NCI-H2171 treated with DMSO at 0.1 percent for 48 hours (cell line): Measurements from ENCODE around the gene ARVCF.

ENCODE experiments used
- DNase-seq: peaks from one replicate; lab custom pipeline; 2025; lab: John Stamatoyannopoulos, UW

The ARVCF gene

GRCh38 chr22:19986410-19987341, 29.9 kb downstream of the ARVCF start:
- DNase-seq, result peak; percentile 66

- DNase-seq, result no peak
These were observed 30.6 kb downstream of the ARVCF start for GRCh38 chr22:19986011-19986409.

- peak; percentile 17 for DNase-seq
These were observed 31.5 kb downstream of the ARVCF start for GRCh38 chr22:19984851-19985811.

- peak; percentile 73 for DNase-seq
These were observed 32.3 kb downstream of the ARVCF start for GRCh38 chr22:19984201-19984753.

DNA sequence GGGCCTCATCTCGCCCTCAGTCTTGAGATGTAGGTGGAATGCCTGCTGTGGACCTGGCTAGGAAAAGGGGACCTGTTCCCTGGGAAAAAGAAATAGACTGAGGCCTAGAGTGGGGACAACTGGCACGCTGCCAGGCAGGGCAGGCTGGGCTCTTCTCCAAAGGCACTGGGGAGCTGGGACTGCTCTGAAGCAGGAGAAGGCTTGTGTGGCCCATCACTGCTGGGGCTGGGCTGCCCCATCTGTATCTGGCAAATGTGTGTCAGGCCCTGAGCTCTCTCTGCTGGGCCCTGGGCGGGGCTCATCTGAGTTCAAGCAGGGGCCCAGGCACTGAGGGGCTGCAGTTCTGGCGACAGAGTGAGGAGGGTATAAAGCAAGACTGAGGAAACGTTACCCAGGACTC, 32.9 kb downstream of the ARVCF start:
- DNase-seq, result peak; percentile 36

GRCh38 chr22:19982991-19983578, 33.5 kb downstream of the ARVCF start:
- DNase-seq, result no peak

DNA sequence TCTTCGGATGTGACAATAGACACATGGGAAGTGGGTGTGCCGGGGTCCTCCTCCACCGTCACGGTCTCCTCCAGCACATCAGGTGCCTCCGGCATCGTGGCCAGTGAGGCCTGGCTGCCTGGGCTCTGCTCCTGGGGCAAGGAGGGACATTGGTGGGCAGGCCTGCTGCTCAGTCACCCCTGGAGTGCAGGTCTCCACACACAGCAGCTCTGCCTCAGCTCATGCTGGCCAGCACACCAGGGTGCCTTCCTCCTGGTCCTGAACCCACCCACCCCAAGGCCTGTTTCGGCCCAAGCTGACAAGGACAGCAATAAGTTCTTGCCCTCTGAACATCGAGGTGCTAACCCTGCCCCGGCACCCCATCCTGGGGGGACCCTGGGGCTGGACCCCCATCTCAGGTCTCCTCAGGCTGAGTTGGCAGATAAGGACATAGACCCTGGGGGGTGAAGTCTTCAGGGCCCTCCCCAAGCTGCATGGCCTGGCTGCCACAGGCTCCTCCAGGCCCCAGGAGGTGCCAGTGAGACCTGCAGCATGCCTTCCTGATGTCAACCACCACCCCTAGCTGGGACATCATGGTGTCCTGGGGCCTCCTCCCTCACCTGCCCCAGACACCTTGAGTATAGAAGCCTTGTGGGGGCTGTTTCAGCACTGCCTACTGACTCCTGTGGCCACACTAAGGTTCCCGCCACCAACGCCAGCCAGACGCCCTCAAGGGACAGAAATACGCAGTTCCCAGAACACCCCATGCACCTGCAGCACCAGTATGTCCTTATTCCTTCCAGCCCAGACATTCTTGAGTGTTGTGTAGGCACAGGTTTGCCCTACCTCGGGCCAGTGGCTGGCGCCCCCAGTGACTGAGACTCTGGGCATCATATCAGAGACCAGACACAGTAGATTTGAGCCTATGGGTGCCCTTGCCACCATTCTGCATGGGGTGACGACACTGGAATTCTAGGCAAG, 34.4 kb downstream of the ARVCF start:
- no peak for DNase-seq

GRCh38 chr22:19981171-19981960, 35.3 kb downstream of the ARVCF start:
- no peak for DNase-seq

- DNase-seq, result no peak
These were observed 35.9 kb downstream of the ARVCF start for GRCh38 chr22:19980766-19981165.

- no peak for DNase-seq
These were observed 36.7 kb downstream of the ARVCF start for GRCh38 chr22:19979712-19980493.

- no peak for DNase-seq
These were observed 37.9 kb downstream of the ARVCF start for GRCh38 chr22:19978748-19979147.

DNA sequence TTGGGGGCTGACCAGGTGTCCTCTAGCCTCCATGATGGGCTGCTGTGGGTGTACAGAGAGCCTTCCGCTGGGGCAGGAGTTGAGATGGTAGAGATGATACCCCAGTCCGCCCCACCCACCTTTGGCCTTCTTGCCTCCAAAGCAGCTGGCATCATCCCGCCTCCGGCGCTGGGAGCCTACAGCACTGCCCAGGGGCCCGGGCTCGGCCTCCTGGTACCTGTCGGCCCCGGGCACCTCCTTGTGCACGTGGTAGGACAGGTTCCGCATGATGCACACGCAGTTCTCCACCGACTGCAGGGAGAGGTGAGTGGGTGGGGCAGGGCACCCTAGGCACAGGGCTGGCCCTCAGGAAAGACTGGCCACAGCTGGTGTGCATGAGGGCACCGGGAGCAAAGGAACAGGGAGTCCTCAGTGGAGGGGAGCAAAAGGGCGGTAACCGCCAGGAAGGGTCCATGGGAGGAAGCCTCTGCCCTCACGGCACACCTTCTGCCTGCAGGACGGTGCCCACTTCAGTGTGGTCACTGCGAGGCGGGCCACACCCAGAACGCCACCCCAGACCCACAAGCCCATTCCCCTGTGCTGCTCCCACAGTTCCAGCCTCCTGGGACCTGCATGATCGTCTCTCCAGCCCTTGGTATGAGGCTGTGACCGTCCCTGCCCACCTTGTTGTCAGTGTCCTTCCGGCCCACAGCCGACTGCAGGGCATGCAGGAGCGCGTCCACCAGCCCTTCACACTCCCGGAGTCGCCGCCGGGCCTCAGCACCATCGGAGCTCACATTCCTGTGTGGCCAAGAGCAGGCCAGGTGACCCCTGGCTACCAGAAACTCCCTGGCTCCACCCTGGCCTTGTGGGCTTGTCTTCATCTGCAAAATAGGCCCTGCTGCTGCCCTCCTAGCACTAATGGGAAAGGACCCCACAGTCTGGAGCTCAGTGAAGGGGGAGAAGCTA, 39.1 kb downstream of the ARVCF start:
- no peak for DNase-seq

DNA sequence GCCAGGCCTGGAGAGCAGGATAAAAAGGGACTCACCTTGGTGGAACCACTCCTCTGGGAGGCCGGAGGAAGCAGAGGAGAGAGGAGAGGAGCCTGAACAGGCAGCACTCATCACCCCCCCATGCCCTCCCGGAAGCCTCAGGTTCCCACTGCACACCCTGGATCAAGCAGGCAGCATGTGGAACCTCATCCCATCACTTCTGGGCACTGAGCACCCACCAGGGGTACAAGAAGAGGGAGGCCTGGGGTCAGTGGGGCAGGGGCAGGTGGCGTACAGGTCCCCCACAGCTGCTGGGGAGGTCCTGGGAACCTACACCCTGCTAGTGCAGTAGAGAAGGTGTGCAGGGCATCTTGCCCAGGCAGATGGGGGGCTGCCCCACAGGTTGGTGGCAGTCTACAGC, 40.0 kb downstream of the ARVCF start:
- no peak for DNase-seq

GRCh38 chr22:19975707-19976035, 41.0 kb downstream of the ARVCF start:
- no peak for DNase-seq

DNA sequence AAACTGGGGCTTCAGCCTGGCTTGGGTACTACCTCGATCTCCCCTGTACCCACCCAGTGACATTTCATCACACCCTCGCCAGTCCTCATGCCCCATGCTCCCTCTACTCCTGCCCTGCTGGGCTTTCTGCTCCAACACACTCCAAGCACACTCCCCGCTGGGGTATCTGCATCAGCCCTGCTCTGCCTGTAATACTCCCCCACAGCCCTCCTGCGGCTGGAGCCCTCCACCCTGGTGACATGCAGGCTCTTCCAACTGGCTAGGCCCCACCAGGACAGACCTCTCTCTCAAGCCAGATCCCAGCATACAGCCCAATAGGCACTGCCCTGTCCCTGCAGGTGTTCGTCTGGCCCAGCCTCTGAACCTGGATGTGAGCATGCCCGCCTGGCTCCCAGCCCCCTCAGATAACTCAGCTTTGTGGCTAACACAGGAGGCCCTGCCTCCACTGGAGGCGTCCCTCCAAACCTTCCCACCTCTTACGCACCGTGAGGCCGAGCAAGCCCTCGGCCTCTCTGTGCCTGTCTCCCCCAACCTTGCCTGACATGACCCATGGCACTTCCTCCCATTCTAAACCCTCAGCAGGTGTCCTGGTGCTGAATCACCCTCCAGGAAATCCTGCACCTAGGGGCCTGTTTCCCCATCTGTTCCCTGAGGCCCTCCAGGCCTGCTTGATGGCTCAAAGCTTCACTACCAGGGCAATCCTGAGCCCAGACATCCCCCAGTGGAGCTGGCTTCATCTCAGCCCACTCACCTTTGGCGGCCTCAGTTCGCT, 41.5 kb downstream of the ARVCF start:
- peak; percentile 76 for DNase-seq

GRCh38 chr22:19974268-19974861, 42.3 kb downstream of the ARVCF start:
- DNase-seq, result peak; percentile 91
